ENCODE data around the gene SLC16A10.

SLC16A10 gene

DNA sequence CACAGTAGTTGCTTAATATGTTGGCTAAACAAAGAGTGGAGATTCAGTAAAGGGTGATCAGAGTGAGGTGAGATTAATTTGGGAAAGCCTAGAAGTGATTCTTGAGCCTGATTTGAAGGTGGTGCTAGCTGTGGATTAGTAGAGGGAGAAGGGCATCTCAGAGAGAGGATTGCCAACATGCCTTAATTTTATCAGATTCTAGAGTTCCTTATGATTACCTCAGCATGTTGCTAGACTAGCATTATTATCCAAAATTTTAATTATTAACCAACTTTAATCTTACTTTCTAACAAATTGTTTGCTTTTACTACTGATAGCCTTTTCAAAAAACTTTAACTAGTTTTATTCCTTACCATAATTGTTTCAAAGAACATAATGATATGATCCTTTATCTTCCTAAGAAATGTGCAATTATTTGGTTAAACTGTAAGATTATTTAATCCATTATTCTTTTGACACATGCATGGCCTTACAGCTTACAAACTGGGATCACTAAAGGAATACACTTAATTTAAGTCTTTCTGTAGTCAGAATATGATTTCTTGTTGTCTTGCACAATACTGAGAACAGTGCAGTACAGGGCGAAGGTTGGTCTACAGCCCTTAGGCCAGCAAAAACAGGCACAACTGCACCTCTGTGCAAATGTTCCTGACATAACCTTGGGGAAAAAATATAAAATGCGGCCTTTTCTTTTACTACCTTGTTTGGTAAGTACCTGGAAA lies 88.9 kb downstream of the SLC16A10 start:
- H3K4me3 ChIP-seq (ENCODE audit: low read length) = no peak overlapping the region
- no peak for DNase-seq (ENCODE audit: low read depth)
- TF ChIP-seq, protein P1, sequence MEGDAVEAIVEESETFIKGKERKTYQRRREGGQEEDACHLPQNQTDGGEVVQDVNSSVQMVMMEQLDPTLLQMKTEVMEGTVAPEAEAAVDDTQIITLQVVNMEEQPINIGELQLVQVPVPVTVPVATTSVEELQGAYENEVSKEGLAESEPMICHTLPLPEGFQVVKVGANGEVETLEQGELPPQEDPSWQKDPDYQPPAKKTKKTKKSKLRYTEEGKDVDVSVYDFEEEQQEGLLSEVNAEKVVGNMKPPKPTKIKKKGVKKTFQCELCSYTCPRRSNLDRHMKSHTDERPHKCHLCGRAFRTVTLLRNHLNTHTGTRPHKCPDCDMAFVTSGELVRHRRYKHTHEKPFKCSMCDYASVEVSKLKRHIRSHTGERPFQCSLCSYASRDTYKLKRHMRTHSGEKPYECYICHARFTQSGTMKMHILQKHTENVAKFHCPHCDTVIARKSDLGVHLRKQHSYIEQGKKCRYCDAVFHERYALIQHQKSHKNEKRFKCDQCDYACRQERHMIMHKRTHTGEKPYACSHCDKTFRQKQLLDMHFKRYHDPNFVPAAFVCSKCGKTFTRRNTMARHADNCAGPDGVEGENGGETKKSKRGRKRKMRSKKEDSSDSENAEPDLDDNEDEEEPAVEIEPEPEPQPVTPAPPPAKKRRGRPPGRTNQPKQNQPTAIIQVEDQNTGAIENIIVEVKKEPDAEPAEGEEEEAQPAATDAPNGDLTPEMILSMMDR (conservative IDR thresholded peaks at IDR 0.05; ENCODE audit: low read depth, low read length) = no peak

DNA sequence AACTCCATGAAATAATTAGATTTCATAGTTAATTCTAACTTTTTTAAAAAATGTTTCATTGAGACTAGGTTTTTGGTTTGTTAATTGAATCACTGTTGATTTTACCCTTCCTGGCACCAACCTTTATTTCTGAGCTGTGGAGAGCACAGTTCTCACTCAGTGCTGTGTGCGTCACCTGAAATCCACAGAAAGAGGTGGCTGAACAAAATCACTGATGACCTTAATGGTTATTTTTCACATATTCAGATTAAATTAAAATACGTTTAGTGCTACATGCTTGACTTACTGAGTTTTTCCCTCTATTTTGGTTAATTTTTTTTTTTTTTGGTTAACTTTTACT lies 89.4 kb downstream of the SLC16A10 start:
- TF ChIP-seq, protein P1 (conservative IDR thresholded peaks at IDR 0.05; ENCODE audit: low read depth, low read length) = no peak
- no peak overlapping the region for H3K4me3 ChIP-seq (ENCODE audit: low read length)
- DNase-seq (ENCODE audit: low read depth) = no peak

DNA sequence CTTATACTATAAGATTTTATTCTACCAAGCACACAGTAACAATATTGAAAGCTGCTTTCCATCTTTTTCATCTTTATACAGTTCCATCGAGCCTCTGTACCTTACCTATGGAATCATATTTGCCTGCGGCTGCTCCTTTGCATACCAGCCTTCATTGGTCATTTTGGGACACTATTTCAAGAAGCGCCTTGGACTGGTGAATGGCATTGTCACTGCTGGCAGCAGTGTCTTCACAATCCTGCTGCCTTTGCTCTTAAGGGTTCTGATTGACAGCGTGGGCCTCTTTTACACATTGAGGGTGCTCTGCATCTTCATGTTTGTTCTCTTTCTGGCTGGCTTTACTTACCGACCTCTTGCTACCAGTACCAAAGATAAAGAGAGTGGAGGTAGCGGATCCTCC lies 89.8 kb downstream of the SLC16A10 start:
- H3K4me3 ChIP-seq (ENCODE audit: low read length) = no peak overlapping the region
- TF ChIP-seq, protein P1 (conservative IDR thresholded peaks at IDR 0.05; ENCODE audit: low read depth, low read length) = no peak
- DNase-seq (ENCODE audit: low read depth) = no peak

DNA sequence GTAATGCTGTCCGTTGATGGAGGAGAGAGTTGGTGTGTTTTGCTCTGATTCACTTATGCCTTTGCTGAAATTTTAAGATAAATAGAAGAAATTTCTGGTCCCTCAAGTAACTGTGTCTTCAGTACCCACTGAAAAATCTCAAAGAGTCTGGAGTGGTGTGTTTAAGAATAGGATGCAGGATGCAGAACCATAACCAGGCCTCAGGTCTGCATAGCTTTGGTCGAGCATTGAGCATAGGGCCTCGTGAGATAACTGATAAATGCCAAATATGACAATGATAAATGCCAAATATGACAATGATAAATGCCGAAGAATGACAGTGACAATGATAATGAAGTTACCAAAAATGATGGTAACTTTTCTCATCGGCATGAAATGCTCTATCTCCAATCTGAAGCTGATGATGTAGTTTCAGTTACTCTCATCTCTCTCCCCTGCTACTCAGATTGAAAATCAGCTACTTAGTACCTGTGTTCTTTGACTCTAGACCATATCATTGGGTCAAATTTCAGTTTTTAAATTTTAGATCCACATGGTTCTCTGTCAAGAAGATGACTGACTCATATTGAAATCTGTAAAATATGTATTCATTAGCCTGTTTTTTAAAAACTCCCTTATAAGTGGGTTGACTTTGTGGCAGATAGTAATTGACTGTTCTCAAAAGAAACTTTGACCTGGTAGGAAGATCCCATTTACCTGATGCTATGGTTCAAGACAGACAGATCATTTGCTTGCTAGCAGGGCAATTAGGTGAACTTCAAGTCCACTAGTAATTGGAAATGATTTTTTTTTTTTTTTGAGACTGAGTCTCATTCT lies 96.6 kb downstream of the SLC16A10 start:
- TF ChIP-seq, protein P1 (conservative IDR thresholded peaks at IDR 0.05; ENCODE audit: low read depth, low read length) = no peak
- DNase-seq (ENCODE audit: low read depth) = no peak
- no peak overlapping the region for H3K4me3 ChIP-seq (ENCODE audit: low read length)

DNA sequence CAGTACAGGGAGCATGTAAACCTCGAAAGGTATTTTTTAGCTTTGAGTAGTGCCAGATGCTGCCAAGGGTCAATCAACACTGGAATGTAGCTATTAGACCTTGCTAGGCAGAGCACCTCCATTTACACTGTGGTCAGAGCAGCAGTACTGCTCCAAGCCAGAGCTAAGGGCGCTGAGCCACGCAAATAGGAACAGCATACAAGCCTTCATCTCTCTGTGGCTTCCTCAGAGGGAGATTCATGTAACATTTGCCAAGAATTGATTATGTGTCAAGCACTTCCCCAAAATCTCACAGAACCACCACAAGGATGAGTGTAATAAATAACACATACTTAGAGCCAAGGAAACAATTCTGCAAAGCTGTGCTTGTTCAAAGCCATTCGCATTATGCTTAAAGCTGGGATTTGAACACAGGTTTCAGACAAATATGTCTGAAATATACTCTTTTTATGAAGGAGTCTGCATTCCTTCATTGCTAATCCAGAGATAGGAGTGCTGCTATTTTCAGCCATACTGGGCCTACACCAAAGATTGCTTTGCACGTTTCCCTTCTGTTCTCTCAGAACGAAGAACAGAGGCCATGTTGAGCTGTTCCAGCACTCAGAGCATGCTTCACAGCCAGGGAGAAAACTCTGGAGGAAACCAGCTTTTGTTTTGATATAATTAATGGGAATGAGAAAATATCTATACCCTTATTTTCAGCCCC lies 97.7 kb downstream of the SLC16A10 start:
- no peak for DNase-seq (ENCODE audit: low read depth)
- H3K4me3 ChIP-seq (ENCODE audit: low read length) = no peak overlapping the region
- TF ChIP-seq, protein P1 (conservative IDR thresholded peaks at IDR 0.05; ENCODE audit: low read depth, low read length) = no peak

DNA sequence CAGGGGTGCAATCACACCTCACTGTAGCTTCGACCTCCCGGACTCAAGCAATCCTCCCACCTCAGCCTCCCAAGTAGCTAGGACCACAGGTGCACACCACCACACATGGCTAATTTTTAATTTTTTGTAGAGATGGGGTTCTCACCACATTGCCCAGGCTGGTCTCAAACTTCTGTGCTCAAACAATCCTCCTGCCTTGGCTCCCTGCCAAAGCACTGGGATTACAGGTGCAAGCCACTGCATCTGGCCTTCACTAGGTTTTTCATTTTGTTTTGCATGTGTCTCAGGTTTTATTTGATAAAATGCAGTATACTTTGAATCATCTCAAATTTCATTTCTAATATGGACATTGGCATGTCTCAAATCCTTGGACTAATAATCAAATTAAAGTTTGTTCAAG lies 98.7 kb downstream of the SLC16A10 start:
- no peak overlapping the region for H3K4me3 ChIP-seq (ENCODE audit: low read length)
- TF ChIP-seq, protein P1 (conservative IDR thresholded peaks at IDR 0.05; ENCODE audit: low read depth, low read length) = no peak
- no peak for DNase-seq (ENCODE audit: low read depth)

Measured in retinal pigment epithelial cell (primary cell).